ENCODE data around the gene TOE1.

GRCh38 chr1:45314266-45314665 is 25.7 kb upstream of the TOE1 start:
- TF ChIP-seq POLR2A (IDR thresholded peaks at IDR 0.05), result no peak
- no peak for TF ChIP-seq POLR2AphosphoS5 (IDR thresholded peaks at IDR 0.05)
